HG03095 (cell line): ENCODE results near the gene CAMSAP1.
"Not testable (repeated sequence)": the region's sequence is repeated elsewhere in the genome, so short reads cannot be mapped to it uniquely, and the experiment has no call there.

Experiments used
- ATAC-seq: cut with Tn5 transposase; IDR thresholded peaks from one replicate; pipeline ENCODE4 v1.9.1; 2021; ENCODE audit warnings: moderate library complexity; ENCODE audit not compliant: unreplicated experiment

The CAMSAP1 gene

DNA sequence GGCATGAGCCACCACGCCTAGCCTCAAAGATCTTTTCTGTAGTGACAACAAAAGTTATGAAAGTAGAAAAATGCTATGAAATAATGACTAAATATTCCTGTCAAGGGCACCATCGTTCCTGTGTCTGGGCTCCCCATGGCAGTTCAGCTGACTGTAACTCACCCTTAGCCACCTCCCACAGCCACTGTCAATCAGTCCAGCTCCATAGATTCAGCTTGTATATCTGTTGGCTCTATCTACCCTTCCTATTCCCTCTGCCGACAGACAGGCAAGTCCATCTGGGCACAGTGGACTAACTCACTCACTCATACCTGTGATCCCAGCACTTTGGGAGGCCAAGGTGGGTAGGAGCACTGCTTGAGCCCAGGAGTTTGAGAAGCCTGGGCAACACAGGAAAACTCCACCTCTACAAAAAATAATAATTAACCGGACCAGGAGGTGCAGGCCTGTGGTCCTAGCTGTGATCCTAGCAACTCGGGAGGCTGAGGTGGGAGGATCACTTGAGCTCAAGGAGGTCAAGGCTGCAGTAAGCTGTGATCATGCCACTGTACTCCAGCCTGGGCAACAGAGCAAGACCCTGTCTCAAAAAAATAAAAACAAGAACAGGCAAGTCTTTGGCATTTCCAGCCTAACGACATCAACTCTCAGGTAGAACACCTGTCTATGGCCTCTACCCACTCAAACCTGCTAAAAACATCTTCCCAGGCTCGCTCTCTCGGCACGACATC lies 6.2 kb downstream of the CAMSAP1 start:
- ATAC-seq = no peak

DNA sequence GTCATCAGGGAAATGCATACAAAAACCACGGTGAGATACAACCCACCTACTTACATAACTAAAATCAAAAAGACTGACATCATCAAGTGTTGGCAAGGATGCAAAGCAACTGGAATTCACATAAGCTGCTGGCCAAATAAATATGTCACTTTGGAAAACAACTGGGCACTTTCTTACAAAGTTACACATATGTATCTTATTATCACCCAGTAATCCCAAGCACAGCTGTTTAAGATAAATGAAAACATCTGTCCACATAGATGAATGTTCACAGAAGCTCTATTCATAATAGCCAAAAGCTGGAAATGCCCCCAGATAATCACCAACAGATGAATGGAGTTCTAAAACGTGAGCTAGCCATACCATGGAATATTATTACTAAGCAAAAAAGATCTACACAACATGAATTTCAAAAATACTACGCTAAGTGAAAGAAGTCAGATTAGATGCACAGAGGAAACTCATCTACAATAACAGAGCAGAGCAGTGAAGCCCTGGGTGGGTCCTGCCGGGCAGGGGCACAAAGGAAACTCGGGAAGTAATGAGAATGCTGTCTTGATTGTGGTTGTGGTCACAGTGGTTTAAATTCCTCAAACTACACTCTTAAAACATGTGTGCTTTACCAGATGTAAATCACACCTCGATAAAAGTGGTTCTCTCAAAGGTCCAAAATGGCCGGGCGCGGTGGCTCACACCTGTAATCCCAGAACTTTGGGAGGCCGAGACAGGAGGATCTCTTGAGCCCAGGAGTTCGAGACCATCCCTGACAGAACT lies 8.5 kb downstream of the CAMSAP1 start:
- ATAC-seq = no peak

DNA sequence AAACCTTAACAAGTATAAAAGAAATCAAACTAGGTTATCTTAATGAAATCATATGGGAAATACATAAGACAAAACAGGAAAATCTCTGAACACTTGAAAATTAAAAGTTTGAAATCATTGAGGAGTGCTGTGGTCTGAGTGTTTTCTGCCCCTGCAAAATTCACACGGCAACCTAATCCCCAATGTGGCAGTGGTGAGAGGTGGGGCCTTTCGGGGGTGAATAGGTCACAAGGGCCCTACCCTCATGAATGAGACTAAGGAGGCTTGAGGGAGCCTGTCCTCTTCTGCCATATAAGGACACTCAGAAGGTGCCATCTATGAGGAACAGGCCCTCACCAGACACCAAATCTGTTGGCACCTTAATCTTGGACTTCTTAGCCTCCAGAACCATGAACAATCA lies 10.7 kb downstream of the CAMSAP1 start:
- ATAC-seq = no peak

DNA sequence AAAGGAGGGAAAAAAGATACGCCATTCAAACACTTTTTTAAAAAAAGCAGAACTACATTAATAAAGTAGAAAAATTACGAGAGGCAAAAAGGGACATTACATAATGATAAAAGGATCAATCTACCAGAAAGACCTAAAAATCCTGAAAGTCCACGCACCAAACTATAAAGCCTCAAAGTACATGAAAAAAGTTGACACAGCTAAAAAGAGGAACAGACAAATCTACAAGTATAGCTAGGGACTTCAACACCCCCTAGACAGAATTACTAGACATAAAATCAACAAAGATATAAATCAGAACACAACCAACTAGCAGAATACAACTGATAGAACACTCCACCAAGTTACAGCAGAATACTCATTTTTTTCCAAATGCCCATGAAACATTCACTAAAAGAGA lies 11.1 kb downstream of the CAMSAP1 start:
- no peak for ATAC-seq

DNA sequence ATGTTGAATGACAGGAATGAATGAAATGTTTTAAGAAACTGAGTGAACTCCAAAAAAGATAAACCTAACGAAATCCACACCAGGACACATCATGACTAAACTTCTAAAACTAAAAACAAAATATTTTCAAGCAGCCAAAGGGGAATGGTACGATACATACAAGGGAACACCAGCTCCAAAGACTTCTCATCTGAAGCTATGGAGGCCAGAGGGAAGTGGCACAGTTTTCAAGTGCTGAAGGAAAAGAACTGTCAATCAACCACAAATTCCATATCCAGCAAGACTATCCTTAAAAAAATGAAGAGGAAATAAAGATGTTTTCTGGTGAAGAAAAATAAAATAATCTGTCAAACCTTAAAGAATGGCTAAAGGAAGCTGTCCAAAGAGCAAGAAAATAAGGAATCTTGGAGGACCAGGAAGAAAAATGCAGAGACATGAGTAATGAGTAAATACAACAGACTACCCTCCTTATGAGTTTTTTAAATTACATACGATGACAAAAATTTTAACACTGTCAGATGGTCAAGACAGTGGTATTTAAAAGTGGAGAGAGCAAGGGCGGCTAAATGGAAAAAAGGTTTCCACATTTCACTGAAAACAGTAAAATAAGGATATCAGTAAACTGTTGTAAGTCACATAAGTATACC lies 12.0 kb downstream of the CAMSAP1 start:
- no peak for ATAC-seq

DNA sequence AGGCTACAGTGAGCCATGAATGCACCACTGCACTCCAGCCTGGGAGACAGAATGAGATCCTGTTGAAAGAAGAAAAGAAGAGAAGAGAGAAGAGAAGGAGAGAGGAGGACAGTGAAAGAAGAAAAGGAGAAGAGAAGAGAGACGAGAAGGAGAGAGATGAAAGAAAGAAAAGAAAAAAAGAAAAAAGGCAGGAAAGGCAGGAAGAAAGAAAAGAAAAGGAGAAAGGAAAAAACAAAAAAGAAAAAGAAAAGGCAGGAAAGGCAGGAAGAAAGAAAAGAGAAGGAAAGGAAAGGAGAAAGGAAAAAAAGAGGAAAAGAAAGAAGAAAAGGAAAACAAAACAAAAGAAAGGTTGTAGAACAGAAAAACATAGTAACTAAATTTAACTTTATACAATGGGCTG lies 14.2 kb downstream of the CAMSAP1 start:
- ATAC-seq = no peak

DNA sequence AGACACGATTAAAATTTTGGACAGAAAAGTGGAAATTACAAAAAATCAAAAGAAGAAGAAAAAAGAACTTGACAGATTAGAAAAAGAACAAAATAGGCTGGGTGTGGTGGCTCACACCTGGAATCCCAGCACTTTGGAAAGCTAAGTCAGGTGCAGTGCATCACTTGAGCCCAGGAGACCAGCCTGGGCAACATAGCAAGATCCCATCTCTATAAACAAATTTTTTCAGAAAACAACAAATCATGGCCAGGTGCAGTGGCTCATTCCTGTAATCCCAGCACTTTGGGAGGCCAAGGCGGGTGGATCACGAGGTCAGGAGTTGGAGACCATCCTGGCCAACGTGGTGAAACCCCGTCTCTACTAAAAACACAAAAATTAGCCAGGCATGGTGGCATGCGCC lies 15.0 kb downstream of the CAMSAP1 start:
- ATAC-seq = not testable (repeated sequence)

DNA sequence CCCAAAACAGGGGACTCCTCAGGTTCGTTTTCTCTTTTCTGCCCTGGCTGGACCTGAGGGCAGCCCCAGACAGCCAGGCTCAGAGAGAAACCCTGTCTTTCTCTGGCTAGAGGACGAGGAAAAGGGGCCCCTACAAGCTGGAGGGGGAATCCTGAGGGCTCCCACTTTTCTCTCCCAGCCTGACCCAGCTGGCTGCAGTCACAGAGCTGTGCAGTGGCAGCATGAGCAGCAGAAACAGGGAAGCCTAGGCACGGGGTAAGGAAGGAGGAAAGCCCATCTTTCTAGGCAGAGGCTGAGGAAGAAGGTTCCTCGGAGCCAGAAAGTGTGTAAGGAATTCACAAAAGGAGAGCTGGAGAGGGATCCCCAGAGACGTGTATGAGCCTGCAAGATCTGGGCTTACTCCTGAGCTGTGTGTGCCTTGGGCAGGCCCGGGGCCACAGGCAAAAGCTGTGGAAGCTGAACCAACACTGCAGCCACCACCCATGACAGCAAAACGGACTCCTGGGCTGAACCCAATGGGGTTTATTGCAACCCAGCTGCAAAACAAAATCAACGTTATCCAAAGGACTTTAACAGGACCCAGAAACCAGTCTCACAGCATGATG lies 16.2 kb downstream of the CAMSAP1 start:
- ATAC-seq = no peak

DNA sequence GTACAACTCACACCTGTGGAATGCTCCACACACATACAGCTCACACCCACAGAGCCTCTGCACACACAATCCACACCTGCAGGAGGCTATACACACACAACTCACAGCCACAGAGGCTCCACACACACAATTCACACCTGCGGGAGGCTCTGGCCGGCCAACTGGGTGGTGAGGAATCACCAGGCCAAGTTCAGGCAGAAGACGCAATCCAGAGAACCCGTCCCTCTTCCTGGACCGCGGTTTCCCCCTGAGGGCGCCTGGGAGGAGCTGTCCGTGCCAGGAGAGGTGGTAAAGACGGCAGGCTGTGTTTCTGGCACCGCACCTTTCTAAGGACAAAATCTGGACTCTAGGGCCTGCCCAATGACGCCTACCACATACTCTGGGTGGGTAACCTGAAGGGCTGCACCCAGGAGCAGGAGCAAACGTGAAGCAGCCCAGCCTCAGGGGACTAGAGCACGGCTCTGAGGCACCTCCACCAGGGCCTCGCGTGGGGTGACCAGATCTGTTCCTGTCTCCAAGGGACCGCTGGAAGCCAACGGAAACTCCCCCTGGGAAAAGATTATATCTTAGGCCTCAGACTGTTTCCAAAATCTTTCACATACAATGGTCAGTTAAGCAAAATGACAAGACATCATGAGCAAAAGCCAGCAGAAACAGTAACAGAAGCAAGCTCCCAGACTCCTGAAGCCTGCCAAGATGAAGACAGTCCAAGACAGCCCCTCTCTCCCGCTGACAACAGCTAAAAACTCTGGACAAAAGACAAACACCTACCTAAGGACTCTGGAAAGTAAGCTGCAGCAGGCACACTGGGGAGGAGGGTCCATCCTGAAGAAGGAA lies 16.9 kb downstream of the CAMSAP1 start:
- no peak for ATAC-seq

DNA sequence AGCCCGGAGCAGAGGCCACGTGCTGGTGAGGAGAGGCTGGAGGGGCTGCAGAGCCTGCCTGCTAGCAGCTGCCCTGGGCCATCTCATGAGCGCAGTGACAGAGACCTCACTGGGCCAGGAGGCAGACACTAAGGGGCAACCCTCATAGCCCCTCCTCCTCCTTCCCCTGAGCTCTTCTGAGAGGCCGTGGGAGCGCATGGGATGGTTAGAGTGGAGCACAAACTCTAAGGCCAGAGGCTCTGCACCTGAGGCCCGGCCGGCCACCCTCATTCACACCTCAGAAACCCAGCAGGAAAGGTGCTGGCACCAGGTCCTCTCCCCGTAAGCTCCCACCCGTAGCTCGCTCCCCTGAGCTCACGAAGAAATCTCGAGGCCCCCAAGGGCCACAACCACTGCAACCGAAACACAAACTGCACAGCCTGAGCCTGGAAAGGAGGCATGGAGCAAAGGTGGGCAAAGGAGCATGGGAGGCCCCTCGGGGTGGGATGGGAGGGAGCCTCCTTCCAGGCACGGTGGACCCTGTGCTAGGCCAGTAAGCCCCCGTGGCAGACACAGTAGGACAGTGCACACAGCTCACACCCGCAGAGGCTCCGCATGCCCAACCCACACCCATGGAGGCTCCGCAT lies 17.7 kb downstream of the CAMSAP1 start:
- no peak for ATAC-seq

DNA sequence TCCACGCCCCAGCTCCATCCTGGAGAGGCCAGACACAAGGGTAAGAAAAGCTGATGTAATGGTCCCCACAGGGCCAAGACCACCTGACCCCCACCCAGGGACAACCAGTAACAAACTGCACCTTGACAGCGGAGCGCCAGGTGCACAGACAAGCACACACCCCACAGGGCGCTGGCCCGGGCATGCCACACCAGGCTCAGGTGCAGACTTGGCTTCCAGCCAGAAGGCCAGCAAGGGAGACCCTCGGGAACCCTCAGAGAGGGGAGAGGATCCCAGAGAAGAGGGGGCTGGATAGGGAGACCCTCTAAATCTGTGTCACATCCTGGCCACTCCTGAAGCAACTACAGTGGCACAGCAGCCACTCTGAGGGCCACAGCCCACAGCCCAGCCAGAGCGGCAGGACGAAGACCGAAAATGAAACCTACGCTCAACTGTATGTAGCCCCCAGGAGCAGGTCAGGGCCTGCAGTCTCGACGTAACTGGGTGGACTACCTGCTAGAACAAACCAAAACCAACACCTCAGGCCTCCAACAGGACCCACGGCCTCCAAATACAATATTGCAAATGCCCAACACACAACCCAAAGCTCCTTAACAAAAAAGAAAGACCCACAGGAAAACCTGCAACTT lies 18.5 kb downstream of the CAMSAP1 start:
- ATAC-seq = no peak

DNA sequence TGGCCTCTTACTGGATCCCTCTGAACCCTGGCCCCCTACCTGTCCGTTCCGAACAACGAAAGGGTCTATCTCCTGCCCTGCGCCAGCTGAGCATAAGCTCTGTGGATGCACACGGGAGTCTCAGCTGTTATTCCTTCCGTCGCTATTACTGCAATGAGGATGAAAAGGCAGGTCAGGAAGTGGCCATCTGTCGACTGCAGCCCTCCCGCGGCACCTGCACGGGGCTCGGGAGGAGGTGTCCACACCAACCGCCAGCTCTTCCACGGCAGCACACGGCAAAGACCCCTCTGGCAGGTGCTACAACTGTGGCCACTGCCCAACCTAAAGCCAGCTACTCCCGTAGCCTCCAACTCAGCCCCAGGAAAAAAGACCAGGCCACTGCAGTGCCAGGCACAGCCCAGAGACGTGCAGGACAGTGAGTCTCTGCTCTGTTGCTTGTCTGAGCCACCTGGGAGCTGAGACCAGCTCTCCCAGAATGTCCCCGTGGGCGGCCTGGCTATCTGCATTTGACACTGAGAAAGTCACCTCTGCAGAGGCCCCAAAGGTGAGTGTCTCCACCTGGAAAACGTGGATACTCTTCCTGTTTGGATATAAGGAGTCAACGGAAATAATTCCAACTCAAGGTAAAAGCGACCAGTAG lies 19.1 kb downstream of the CAMSAP1 start:
- no peak for ATAC-seq

DNA sequence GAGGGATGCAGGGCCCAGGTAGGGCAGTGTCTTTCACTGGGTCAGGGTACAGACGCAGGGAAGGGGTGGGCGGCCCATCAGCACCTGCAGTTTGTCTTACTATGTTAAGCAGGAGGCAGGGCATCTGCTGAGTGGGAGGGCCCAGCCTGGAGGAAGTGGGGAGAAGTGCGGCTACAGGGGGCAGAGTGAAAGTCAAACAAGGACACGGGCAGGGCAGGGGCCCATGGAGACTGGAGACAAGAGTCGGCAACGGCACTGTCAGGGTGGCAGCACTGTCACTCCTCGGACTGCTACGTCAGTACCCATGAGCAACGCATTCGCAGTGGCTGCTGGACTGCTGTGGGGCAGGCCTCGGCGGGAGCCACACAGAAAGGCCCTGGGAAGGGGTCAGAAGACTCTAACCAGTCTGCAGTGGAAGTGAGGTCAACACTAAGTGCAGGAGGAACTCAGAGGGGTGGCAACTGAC lies 19.7 kb downstream of the CAMSAP1 start:
- no peak for ATAC-seq

DNA sequence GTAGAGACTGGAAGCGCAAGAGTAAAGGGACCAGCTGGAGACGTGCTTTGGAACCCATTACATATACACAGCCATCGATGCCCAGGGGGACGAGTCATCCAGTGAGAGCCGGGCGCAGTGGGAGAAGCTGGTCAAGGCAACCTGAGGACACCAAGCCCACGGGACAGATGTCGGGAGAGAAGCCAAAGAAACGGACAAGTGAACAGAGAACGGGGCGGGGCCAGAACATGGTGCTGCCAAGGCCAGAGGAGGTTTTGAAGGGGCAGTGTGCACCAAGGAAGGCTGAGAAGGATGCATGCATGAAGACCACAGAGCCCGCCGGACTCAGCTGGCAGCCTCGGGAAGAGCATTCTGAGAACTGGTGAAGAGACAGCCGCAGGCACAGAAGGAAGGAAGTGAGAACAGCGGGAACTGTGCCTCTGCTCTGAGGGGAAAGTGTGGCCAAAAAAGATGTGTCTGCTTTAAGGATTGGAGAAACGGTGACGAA lies 20.3 kb downstream of the CAMSAP1 start:
- no peak for ATAC-seq

DNA sequence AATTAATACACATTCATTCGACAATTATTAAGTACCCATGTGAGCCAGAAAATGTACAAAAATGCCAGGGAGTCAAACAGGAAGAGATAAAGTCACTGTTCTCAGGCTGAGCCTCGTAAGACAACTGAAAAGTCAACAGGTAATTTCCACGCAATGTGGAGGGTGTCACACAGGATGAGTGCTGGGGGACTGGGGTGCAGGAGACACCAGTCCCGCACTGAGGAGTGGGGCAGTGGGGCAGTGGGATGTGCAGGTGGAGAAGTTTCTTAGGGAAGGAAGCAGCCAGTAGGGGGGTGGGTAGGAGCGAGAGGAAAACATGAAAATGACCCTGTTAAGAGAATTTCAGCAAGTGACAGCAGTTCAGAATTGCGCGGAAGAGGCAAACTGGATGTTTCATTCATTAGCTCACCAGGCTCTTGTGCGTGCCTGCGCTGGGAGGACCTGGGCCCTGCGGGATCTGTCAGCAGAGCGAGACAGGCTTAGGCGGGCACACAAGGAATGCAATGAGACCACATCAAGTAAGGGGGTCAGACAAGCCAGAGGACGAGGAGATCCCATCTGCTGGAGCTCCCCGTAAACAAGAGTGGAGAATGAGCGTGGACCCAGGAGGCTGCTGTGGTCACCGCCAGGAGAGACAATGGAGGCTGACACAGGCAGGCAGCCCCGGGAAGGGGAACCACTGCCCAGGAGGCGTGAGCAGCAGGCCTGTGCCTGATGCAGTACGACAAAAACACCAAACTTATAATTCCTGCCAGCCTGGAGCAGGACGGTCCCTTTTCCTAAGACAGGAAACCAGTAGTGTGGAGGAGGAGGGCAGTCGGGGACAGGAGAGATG lies 21.0 kb downstream of the CAMSAP1 start:
- no peak for ATAC-seq

DNA sequence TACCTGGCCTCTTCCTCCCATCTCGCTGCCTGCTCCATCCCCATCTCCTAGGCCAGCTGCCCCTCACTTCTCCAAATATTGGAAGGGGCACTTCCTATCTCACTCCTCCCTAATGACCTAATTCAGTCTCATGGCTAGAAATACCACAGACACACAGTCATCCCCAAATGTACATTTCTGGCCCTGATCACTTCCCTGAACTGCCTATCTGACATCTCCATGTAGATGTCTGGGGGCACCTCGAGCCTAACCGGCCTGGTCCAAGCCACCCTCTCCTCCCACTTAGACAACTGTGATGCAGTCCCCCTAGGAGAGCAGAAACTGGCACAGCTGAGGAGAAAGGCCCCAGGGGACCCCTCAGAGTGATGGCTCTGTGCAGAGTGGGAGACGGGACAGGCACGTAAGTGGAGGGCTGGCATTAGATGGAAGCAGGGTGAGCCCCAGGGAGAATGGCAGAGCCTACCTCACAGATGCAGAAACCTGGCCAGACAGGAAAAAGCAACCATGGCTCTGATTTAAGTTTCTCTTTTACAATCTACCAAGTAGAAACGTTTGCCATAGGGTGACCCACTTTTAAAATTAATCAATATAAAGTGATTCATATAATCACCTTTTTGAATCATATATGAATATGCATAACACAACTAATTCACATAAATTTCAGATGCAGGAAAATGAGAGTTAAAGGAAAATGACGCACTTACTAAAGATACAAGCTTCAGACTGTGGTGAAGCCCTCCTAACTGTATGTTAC lies 22.1 kb downstream of the CAMSAP1 start:
- no peak for ATAC-seq

DNA sequence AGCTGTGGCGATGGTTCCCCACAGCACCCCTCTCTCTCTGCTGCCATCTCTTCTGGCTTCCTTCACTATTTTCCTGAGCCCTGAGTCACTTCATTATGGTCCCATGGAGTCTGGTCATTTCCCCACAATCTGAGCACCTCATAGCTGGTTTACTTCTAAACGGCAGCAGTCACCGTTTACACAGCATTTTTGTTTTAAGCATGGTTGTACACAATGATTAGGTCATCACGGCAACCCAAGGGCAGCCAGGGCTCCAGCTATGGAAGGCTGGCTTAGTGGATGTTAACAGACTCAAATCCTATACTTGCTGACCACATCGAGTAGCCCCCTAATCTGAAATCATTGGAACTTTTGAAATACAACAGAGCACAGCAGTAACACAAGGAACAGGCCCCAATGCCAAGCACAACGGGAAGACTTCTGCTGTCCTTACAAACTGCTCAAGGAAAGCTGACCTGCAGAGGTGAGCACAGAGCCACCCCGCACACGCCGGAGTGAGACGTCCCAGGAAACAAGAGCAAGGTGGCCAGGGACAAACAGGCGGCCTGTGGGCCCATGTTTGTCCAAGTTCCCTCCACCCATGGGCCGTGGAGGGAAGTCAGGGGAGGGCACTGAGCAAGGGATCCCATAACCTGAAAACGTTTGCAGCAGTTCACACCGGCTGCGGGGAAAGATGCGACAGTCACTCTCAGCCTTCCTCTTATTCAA lies 22.9 kb downstream of the CAMSAP1 start:
- no peak for ATAC-seq
